NB4 (cell line): ENCODE data around the gene UBQLN1.
"Not testable (repeated sequence)": the region's sequence is repeated elsewhere in the genome, so short reads cannot be mapped to it uniquely, and the experiment has no call there.

ENCODE experiments used
- DNase-seq: peaks from one replicate; pipeline ENCODE4 v3.0.0; 2010; ENCODE audit warnings: low read depth
- H3K4me3 ChIP-seq: one replicate; pipeline ENCODE4 v1.5.1; 2011; ENCODE audit warnings: mild to moderate bottlenecking, low read depth, low read length, moderate library complexity
- MYC ChIP-seq: IDR thresholded peaks from 2 replicates; pipeline ENCODE4 v1.6.1; 2011; ENCODE audit warnings: low read depth, low read length
- POLR2A ChIP-seq: IDR thresholded peaks from 2 replicates; pipeline ENCODE4 v1.6.1; 2011; ENCODE audit warnings: mild to moderate bottlenecking; ENCODE audit not compliant: insufficient read length; ENCODE audit errors: extremely low read depth
- TF ChIP-seq, protein P1 (sequence below): IDR thresholded peaks from one replicate; pipeline ENCODE4 v1.5.1; 2012; ENCODE audit warnings: low read depth, low read length
- TF ChIP-seq, protein P2 (sequence below): IDR thresholded peaks from 2 replicates; pipeline ENCODE4 v1.6.1; 2011; ENCODE audit warnings: low read depth, low read length

UBQLN1 gene

DNA sequence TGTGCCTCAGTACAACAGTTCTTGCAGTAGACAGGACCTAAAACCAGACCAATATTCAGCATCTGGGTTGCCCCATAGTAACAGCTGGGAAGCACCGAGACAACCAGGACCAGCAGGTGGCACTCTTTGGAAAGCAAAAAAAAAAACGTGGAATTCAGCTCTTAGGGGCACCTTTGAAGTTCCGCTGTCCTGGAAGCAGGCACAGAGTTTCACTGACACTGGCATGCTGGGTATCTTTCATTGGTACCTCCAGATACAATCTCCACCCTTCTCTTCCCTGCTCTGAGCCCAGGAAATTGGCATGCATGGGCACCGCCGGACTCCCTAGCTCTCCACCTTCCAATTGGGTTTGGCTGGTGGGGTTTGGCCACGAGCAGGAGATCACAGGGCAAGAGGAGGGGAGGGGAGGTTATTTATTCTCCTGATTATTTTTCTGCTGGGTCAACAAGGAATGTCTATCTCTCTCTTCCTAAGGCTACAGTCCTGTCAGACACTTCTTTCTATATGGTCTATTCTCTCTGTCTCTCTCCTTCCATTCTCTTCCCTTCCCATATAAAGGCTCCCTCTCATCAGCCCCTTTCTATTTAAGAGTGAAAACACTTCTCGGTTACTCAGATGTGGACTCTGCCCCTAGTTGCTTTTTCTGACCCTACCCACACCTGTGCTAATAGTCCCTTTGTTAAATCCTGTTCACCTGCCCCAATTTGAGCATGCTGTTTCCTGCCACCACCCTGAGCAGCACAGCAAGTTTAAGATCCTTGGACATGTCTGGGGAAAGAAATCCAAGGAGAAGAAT is 86.7 kb downstream of the UBQLN1 start:
- no peak overlapping the region for H3K4me3 ChIP-seq
- DNase-seq, result peak; percentile 61
- TF ChIP-seq, protein P1, sequence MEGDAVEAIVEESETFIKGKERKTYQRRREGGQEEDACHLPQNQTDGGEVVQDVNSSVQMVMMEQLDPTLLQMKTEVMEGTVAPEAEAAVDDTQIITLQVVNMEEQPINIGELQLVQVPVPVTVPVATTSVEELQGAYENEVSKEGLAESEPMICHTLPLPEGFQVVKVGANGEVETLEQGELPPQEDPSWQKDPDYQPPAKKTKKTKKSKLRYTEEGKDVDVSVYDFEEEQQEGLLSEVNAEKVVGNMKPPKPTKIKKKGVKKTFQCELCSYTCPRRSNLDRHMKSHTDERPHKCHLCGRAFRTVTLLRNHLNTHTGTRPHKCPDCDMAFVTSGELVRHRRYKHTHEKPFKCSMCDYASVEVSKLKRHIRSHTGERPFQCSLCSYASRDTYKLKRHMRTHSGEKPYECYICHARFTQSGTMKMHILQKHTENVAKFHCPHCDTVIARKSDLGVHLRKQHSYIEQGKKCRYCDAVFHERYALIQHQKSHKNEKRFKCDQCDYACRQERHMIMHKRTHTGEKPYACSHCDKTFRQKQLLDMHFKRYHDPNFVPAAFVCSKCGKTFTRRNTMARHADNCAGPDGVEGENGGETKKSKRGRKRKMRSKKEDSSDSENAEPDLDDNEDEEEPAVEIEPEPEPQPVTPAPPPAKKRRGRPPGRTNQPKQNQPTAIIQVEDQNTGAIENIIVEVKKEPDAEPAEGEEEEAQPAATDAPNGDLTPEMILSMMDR, result peak; percentile 57
- no peak for TF ChIP-seq POLR2A

DNA sequence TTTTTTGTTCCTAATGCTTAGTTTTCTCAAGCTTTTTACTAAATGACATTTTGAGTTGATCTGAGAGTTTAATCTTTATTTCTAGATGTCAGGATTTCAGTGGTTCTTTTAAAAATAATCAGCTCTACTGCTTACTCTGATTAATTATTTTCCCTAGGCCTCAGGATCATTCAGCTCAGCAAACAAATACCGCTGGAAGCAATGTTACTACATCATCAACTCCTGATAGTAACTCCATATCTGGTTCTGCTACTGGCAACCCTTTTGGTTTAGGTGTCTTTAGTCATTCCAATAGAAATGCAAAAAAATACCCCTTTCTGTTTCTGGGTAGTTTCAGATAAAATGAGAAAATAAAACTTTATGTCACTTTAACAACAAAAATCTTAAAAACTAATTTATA is 90.5 kb downstream of the UBQLN1 start:
- H3K4me3 ChIP-seq, result no peak overlapping the region
- DNase-seq, result no peak
- TF ChIP-seq MYC (no peak), POLR2A (no peak)
- TF ChIP-seq, protein P2, sequence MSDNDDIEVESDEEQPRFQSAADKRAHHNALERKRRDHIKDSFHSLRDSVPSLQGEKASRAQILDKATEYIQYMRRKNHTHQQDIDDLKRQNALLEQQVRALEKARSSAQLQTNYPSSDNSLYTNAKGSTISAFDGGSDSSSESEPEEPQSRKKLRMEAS, result no peak
- TF ChIP-seq, protein P1, result no peak

DNA sequence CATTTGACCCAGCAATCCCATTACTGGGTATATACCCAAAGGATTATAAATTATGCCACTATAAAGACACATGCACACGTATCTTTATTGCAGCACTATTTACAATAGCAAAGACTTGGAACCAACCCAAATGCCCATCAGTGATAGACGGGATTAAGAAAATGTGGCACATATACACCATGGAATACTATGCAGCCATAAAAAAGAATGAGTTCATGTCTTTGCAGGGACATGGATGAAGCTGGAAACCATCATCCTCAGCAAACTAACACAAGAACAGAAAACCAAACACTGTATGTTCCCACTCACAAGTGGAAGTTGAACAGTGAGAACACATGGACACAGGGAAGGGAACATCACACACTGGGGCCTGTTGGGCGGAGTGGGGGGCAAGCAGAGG is 94.5 kb downstream of the UBQLN1 start:
- DNase-seq, H3K4me3 ChIP-seq: not testable (repeated sequence)
